Stimulated activated naive CD4-positive, alpha-beta T cell (primary cell): ENCODE measurements around the gene ZNF813.

Experiments
- DNase-seq, 6 experiments: peaks; one replicate each; lab custom pipeline; 2025; lab: John Stamatoyannopoulos, UW

ZNF813 gene

GRCh38 chr19:53520547-53521372 lies 53.2 kb downstream of the ZNF813 start:
- DNase-seq = peak; percentile 69 to 90 (median 87)

GRCh38 chr19:53521373-53522202 lies 54.1 kb downstream of the ZNF813 start:
- no peak for DNase-seq

- no peak for DNase-seq
Measured at GRCh38 chr19:53525922-53526321, 58.4 kb downstream of the ZNF813 start.

GRCh38 chr19:53530622-53531021 lies 63.1 kb downstream of the ZNF813 start:
- no peak for DNase-seq

GRCh38 chr19:53531457-53531856 lies 63.9 kb downstream of the ZNF813 start:
- DNase-seq = no peak

- no peak for DNase-seq
Measured at GRCh38 chr19:53532362-53532761, 64.8 kb downstream of the ZNF813 start.

GRCh38 chr19:53536225-53536548 lies 68.7 kb downstream of the ZNF813 start:
- no peak for DNase-seq

GRCh38 chr19:53537121-53537520 lies 69.6 kb downstream of the ZNF813 start:
- peak in 4 of 6 experiments; percentile 11 to 65 (median 44) for DNase-seq

GRCh38 chr19:53537521-53538377 lies 70.2 kb downstream of the ZNF813 start, which contains the start of gene ZNF331:
ZNF331 (plus strand) TSS chr19:53538145; CDS start chr19:53569377, 31,232 bp downstream.
- peak; percentile 83 to 95 (median 93) for DNase-seq

GRCh38 chr19:53538378-53539109 lies 71.0 kb downstream of the ZNF813 start:
- DNase-seq = peak in 2 of 6 experiments; percentile 26 to 33

- peak in 1 of 6 experiments; percentile 44 for DNase-seq
Measured at GRCh38 chr19:53540091-53540490, 72.6 kb downstream of the ZNF813 start.

GRCh38 chr19:53541971-53542370 lies 74.4 kb downstream of the ZNF813 start:
- DNase-seq = no peak

- no peak for DNase-seq
Measured at GRCh38 chr19:53545271-53546065, 77.9 kb downstream of the ZNF813 start.
